Stimulated activated CD4-positive, alpha-beta T cell treated with anti-CD3 and anti-CD28 coated beads, TNF-alpha, amount 100 ng/mL, for 24 hours (primary cell): ENCODE results near the gene TRAK1.

Experiments used
- DNase-seq, 3 experiments: peaks; one replicate each; pipeline ENCODE4 v3.0.0-alpha.2; 2020; ENCODE audit warnings: low read depth in 3 of 3

Gene TRAK1

GRCh38 chr3:42123824-42124658 lies 32.9 kb downstream of the TRAK1 start:
- DNase-seq: no peak

- DNase-seq: no peak
Observed at GRCh38 chr3:42127226-42127625, 36.1 kb downstream of the TRAK1 start.

GRCh38 chr3:42128526-42128925 lies 37.4 kb downstream of the TRAK1 start:
- no peak for DNase-seq

DNA sequence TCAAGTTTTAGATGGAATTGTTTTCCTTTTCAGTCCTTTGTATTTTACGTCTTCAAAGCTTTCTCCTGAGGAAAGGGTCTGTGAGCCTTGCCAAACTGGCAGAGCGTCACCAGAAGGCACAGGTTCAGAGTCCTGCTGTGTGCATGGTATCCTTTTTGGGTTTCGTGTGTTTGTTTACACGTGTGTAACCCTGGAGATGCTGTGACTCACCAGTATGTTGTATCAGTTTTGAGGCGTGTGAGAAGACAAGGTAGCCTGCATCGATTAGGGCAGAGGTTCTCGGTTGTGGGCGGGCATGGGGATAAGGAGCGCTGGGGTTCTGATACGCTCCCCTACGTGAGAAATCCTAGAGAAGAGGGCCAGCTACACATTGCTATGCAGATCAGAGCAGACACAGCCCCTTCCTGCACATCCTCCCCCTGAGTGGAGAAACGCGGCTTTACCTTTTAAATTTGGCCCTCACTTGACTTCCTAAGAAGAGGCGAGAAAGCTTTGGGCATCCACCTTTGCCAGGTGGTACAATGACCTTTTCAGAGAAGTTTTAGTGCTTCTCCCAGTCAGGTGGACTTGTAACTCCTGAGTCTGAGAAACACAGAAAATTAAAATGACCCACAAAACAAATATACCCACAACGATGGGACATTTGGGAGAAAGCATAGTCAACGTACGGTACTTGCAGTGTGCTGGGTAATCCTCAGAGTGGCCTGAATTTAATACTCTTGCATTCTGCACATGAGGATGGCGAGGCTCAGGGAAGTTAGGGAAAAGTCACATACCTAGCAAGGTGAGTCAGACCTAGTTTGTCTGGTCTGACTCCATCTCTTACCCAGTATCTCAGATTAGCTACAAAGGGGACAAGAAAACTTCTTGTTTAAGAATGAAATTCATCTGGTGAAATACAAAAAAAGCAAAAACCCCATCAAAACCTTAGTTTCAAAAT lies 38.1 kb downstream of the TRAK1 start:
- DNase-seq: no peak

GRCh38 chr3:42130007-42130328 lies 38.8 kb downstream of the TRAK1 start:
- no peak for DNase-seq

GRCh38 chr3:42130329-42131070 lies 39.3 kb downstream of the TRAK1 start:
- no peak for DNase-seq

DNA sequence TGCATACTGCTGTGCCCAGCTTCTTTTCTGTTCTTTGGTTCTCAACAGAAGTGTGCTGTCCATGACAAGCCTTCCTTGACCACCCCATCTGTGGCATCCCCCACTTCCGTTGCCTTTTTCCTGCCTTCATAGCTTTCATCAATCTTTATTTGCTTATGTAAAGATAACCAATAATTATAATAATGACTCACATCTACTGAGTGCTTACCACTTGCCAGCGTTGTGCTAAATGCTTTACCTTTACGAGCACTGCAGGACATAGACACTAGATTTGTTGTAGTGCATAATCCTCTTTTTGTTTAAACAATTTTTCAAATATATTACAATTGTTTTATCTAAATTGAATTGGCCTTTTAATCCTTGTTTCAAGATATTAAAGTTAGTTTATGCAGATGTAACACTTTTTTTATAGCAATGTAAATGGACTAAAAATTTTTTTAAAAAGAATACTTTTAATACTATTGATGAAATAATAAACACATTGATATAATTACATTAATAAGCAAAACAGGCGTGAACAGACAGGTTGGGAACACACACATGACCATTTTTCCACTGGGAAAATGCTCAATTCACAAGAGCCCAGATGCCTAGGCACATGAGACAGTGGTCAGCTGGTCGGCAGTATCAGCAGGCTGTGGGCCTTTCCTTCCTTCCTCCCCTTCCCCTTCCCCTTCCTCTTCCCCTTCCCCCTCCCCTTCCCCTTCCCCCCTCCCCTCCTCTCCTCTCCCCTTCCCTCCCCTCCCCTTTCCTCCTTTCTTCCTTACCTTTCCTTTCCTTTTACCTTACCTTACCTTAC lies 42.5 kb downstream of the TRAK1 start:
- DNase-seq: no peak

- no peak for DNase-seq
Observed at GRCh38 chr3:42134867-42135464, 43.8 kb downstream of the TRAK1 start.

GRCh38 chr3:42139621-42140453 lies 48.7 kb downstream of the TRAK1 start:
- no peak for DNase-seq

GRCh38 chr3:42140665-42141203 lies 49.6 kb downstream of the TRAK1 start:
- no peak for DNase-seq

DNA sequence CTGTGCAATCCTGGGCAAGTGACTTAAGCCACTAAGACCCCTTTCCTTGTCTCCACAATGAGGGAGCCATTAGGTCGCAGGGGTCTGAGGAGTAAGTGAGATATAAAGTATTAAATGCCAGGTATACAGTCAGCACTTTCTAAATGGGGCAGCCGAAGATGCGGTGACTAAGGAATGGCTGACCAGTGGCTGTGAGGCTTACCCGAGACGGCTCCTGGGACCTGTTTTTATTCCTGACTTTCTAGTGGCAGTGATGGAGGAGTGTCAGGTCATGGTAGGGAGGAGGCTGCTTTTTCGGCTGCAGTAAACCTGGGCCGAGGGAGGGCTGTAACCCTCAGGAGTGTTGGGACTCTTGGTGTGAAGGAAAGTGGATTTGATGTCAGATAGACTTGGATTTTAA lies 52.3 kb downstream of the TRAK1 start:
- DNase-seq: no peak

DNA sequence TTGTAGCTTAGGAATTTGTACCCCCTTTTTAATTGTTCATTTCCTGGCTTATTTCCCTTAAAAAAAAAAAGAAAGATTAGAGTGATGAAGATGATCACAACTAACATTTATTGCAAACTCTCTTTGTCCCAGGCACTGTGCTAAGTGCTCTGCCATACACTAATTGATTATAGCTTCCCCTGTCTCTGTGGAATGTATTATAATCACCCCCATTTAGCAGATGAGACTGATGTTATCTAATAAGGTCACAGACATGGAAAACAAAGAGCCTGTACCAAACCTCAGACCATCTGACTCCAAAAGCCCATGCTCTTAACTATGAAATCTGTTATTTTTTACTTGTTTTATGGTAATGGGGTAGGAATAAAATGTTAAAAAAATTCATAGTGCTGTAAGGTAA lies 53.1 kb downstream of the TRAK1 start:
- DNase-seq: no peak

- DNase-seq: no peak
Observed at GRCh38 chr3:42148086-42148848, 57.1 kb downstream of the TRAK1 start.

GRCh38 chr3:42148982-42149432 lies 57.9 kb downstream of the TRAK1 start:
- DNase-seq: no peak

DNA sequence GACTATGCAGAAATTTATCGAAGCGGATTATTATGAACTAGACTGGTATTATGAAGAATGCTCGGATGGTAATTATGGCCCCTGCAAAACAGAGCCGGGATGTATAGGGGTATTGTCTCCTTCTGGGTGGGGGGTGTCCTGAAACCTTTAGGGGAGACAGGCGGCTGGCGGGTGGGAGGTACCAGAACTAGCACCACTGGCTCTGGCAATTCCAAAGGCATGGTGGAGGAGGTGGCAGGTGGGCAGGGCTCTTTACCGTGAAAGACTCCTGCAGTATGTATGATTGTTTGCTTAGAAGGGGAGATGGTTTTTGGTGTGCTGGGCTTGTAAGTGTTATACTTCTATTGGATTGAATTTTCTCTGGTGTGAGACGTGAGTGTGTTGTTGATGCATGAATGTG lies 58.4 kb downstream of the TRAK1 start:
- no peak for DNase-seq

GRCh38 chr3:42149975-42150374 lies 58.8 kb downstream of the TRAK1 start:
- DNase-seq: no peak

DNA sequence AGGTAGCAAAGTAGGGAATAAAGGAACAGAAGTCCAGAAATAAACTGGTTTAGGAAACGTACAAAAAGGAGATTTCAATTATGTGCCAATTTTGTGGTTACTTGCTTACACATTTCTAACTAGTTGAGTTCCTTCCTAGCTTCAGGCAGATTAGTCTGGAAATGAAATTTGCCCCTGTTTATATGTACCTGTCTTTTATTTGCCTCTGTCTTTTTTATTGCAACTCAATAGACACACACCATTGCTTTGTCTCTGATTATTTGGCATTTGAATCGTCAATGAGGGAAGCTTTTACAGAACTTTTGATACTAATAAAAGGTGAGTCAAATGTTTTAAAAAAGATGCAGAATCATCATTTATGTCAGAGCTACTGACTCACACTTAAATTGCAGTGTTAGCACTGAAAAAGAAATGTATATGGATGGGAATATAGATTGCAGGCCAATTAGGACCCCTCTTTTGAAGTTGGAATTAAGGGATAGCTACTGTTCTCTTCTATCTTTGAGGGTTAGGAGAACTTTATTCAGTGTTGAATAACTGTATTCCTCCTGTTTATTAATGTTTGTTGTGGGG lies 60.5 kb downstream of the TRAK1 start:
- no peak for DNase-seq

- no peak for DNase-seq
Observed at GRCh38 chr3:42152193-42152592, 61.0 kb downstream of the TRAK1 start.

DNA sequence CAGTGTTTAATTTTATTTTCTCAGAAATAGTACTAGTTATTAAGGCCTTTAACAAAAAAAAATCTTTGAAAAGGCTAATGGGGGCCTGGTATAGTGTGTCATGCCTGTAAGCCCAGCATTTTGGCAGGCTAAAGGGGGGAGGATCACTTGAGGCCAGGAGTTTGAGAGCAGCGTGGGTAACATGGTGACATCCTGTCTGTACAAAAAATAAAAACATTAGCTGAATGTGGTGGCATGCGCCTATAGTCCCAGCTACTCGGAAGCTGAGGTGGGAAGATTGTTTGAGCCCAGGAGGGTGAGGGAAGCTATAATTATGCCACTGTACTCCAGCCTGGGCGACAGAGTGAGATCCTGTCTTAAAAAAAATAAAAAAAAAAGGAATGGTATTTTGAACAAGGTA lies 61.9 kb downstream of the TRAK1 start:
- DNase-seq: no peak
